ENCODE results near the gene SLC6A20. TPM values are rescaled to one million over a fixed set of nuclear protein-coding genes. Genes with fewer than 3 reads are reported as not detected.

The SLC6A20 gene
- total RNA-seq, 2 experiments from 2014 or later = not detected

- Histone ChIP-seq H3K9me3 (ENCODE audit: low read length) (no peaks in the 10 kb centered on the region), H3K79me2 (ENCODE audit: insufficient read depth, low read depth, low read length) (no peaks in the 10 kb centered on the region), H3K36me3 (ENCODE audit: insufficient read depth, low read length) (no peaks in the 10 kb centered on the region), H3K9me2 (ENCODE audit: insufficient read depth, low read length) (no peaks in the 10 kb centered on the region), H2AFZ (ENCODE audit: low read length) (no peak overlapping the region), H3K4me2 (ENCODE audit: low read length) (no peak overlapping the region), H3K27ac (ENCODE audit: low read depth, low read length, poor library complexity, severe bottlenecking) (no peak overlapping the region), H3K4me1 (ENCODE audit: insufficient read depth, low read length, poor library complexity, severe bottlenecking) (no peaks in the 10 kb centered on the region), H4K20me1 (ENCODE audit: insufficient read depth, low read length) (no peaks in the 10 kb centered on the region), H3K4me3 (ENCODE audit: low read depth, low read length, poor library complexity, severe bottlenecking) (no peak overlapping the region)
- intact Hi-C loops (cut with micrococcal nuclease; ENCODE audit: unreplicated experiment) = no loop called here
- ChIA-PET POLR2A (no interaction called here), CTCF (ENCODE audit: unreplicated experiment) (no interaction called here)
- TF ChIP-seq CTCF (conservative IDR thresholded peaks at IDR 0.05; ENCODE audit: low read length) (no peak), EZH2phosphoT487 (IDR thresholded peaks at IDR 0.05; ENCODE audit: borderline replicate concordance, low read depth, low read length) (no peak)
- no TSS peak for BruUV-seq (replicated peaks)
- DNase-seq (ENCODE audit: low spot score) = no peak
Observed at GRCh38 chr3:45807133-45807532, 10.8 kb upstream of the SLC6A20 start.

GRCh38 chr3:45806072-45806471 lies 9.7 kb upstream of the SLC6A20 start:
- no peaks in the 10 kb centered on the region for H4K20me1 ChIP-seq (ENCODE audit: insufficient read depth, low read length)
- no peak for TF ChIP-seq CTCF (conservative IDR thresholded peaks at IDR 0.05; ENCODE audit: low read length)
- no peak for TF ChIP-seq EZH2phosphoT487 (IDR thresholded peaks at IDR 0.05; ENCODE audit: borderline replicate concordance, low read depth, low read length)
- no peaks in the 10 kb centered on the region for H3K79me2 ChIP-seq (ENCODE audit: insufficient read depth, low read depth, low read length)
- no peaks in the 10 kb centered on the region for H3K36me3 ChIP-seq (ENCODE audit: insufficient read depth, low read length)
- H2AFZ ChIP-seq (ENCODE audit: low read length) = no peak overlapping the region
- no TSS peak for BruUV-seq (replicated peaks)
- H3K9me2 ChIP-seq (ENCODE audit: insufficient read depth, low read length) = no peaks in the 10 kb centered on the region
- H3K27ac ChIP-seq (ENCODE audit: low read depth, low read length, poor library complexity, severe bottlenecking) = no peak overlapping the region
- intact Hi-C loops (cut with micrococcal nuclease; ENCODE audit: unreplicated experiment) = no loop called here
- H3K9me3 ChIP-seq (ENCODE audit: low read length) = no peaks in the 10 kb centered on the region
- ChIA-PET POLR2A (no interaction called here), CTCF (ENCODE audit: unreplicated experiment) (no interaction called here)
- no peaks in the 10 kb centered on the region for H3K4me1 ChIP-seq (ENCODE audit: insufficient read depth, low read length, poor library complexity, severe bottlenecking)
- no peak overlapping the region for H3K4me3 ChIP-seq (ENCODE audit: low read depth, low read length, poor library complexity, severe bottlenecking)
- no peak for DNase-seq (ENCODE audit: low spot score)
- no peak overlapping the region for H3K4me2 ChIP-seq (ENCODE audit: low read length)

- ChIA-PET POLR2A (no interaction called here), CTCF (ENCODE audit: unreplicated experiment) (no interaction called here)
- DNase-seq (ENCODE audit: low spot score) = no peak
- intact Hi-C loops (cut with micrococcal nuclease; ENCODE audit: unreplicated experiment) = no loop called here
- Histone ChIP-seq H3K4me3 (ENCODE audit: low read depth, low read length, poor library complexity, severe bottlenecking) (no peak overlapping the region), H3K9me2 (ENCODE audit: insufficient read depth, low read length) (no peaks in the 10 kb centered on the region), H4K20me1 (ENCODE audit: insufficient read depth, low read length) (no peaks in the 10 kb centered on the region), H3K36me3 (ENCODE audit: insufficient read depth, low read length) (no peaks in the 10 kb centered on the region), H2AFZ (ENCODE audit: low read length) (no peak overlapping the region), H3K4me2 (ENCODE audit: low read length) (no peak overlapping the region), H3K4me1 (ENCODE audit: insufficient read depth, low read length, poor library complexity, severe bottlenecking) (no peaks in the 10 kb centered on the region), H3K9me3 (ENCODE audit: low read length) (no peaks in the 10 kb centered on the region), H3K27ac (ENCODE audit: low read depth, low read length, poor library complexity, severe bottlenecking) (no peak overlapping the region), H3K79me2 (ENCODE audit: insufficient read depth, low read depth, low read length) (no peaks in the 10 kb centered on the region)
- no peak for TF ChIP-seq EZH2phosphoT487 (IDR thresholded peaks at IDR 0.05; ENCODE audit: borderline replicate concordance, low read depth, low read length)
- no peak for TF ChIP-seq CTCF (conservative IDR thresholded peaks at IDR 0.05; ENCODE audit: low read length)
- no TSS peak for BruUV-seq (replicated peaks)
Observed at GRCh38 chr3:45803252-45803935, 7.1 kb upstream of the SLC6A20 start.

Measured in OCI-LY7 (cell line).